Body of pancreas (tissue), 4 donors: ENCODE measurements around the gene NAA11. TPM values are rescaled to one million over a fixed set of nuclear protein-coding genes. Genes with fewer than 3 reads are reported as not detected.

ENCODE experiments used
- ATAC-seq: fragments of 150-250 bp; one replicate; pipeline ENCODE4 v1.9.1; 2016
- DNase-seq, 4 donors: peaks; one replicate each; pipeline ENCODE4 v3.0.0-alpha.2; 2019
- H3K27ac ChIP-seq, 4 donors: fragments of 200-600 bp; sonication (generic); 1 replicate in 3 of 4; 2 replicates in 1 of 4; pipeline versions ENCODE4 v1.5.1 to v1.6.1; 2016 to 2019; ENCODE audit warnings: mild to moderate bottlenecking in 1 of 4, mixed read lengths in 1 of 4, moderate library complexity in 1 of 4
- H3K27me3 ChIP-seq, 2 donors: fragments of 200-600 bp; sonication (generic); one replicate each; pipeline ENCODE4 v1.6.0; 2016; ENCODE audit warnings: mild to moderate bottlenecking in 1 of 2
- H3K36me3 ChIP-seq, 2 donors: fragments of 200-600 bp; sonication (generic); replicated peaks in 1 of 2; 2 replicates each; pipeline ENCODE4 v1.5.1; 2016; ENCODE audit warnings: low read depth in 2 of 2; ENCODE audit not compliant: insufficient read depth in 1 of 2
- H3K4me1 ChIP-seq: fragments of 200-600 bp; sonication (generic); one replicate; pipeline ENCODE4 v1.6.0; 2016
- H3K4me3 ChIP-seq, 2 donors: fragments of 200-600 bp; sonication (generic); 1 replicate in 1 of 2; 2 replicates in 1 of 2; pipeline ENCODE4 v1.5.1; 2016 to 2019
- H3K9me3 ChIP-seq, 3 donors: fragments of 200-600 bp; sonication (generic); 1 replicate in 2 of 3; 2 replicates in 1 of 3; pipeline ENCODE4 v1.5.1; 2016
- CTCF ChIP-seq, 7 experiments: fragments of 450-650 bp in 4 of 7; fragments of 200-600 bp in 3 of 7; sonication (generic) in 3 of 7; IDR thresholded peaks; one replicate each; pipeline ENCODE4 v1.5.1; 2016 to 2019; ENCODE audit warnings: antibody characterized with exemption in 7 of 7
- POLR2A ChIP-seq, 3 donors: fragments of 450-650 bp; IDR thresholded peaks; one replicate each; pipeline ENCODE4 v1.6.1; 2016; ENCODE audit warnings: antibody characterized with exemption in 3 of 3, mild to moderate bottlenecking in 2 of 3
- WGBS, 2 donors: methylation state at CpG; one replicate each; pipeline ENCODE4 v1.1.5; 2017; 5-methylcytosine and 5-hydroxymethylcytosine counted together
- intact Hi-C: fragments of 100-400 bp; cut with DNase I; formaldehyde crosslinking; loops from one replicate; pipeline ENCODE4 v1.15.1; 2023
- total RNA-seq, 2 donors: library from RNA; depleted of rRNA; stranded (reverse); fragments of >200 nt; gene quantifications; one replicate each; pipeline ENCODE4 v1.1.0, GENCODE V29; 2016

Gene NAA11
- total RNA-seq, 2 donors from 2014 or later, result not detected

- ATAC-seq (no peak), DNase-seq (no peak)
- Histone ChIP-seq H3K4me1 (no peaks in the 10 kb centered on the region), H3K36me3 (no peaks in the 10 kb centered on the region), H3K27ac (no peak overlapping the region), H3K27me3 (no peaks in the 10 kb centered on the region), H3K4me3 (no peak overlapping the region), H3K9me3 (peaks cover 0 to 7% (median 0%) of the 10 kb centered on the region in 3 donors)
- WGBS, 2 donors, result 72 to 75% methylated on average over 2 of the region's 2 CpGs
- TF ChIP-seq CTCF (IDR thresholded peaks at IDR 0.05), result no peak
- no peak for TF ChIP-seq POLR2A (IDR thresholded peaks at IDR 0.05)
- intact Hi-C loops, result no loop called here
Observed at GRCh38 chr4:79348405-79348804, 22.5 kb upstream of the NAA11 start.

GRCh38 chr4:79341893-79342653 is 16.2 kb upstream of the NAA11 start:
- H3K9me3 ChIP-seq, result peaks cover 0 to 2% (median 0%) of the 10 kb centered on the region in 3 donors
- no peaks in the 10 kb centered on the region for H3K4me1 ChIP-seq
- intact Hi-C loops, result no loop called here
- 58 to 62% methylated on average over 3 of the region's 3 CpGs for WGBS, 2 donors
- H3K4me3 ChIP-seq, result no peak overlapping the region
- no peaks in the 10 kb centered on the region for H3K27me3 ChIP-seq
- ATAC-seq (no peak), DNase-seq (no peak)
- TF ChIP-seq POLR2A (IDR thresholded peaks at IDR 0.05) (no peak), CTCF (IDR thresholded peaks at IDR 0.05) (no peak)
- no peak overlapping the region for H3K27ac ChIP-seq
- H3K36me3 ChIP-seq, result no peaks in the 10 kb centered on the region

GRCh38 chr4:79340568-79340967 is 14.7 kb upstream of the NAA11 start:
- intact Hi-C loops, result no loop called here
- Histone ChIP-seq H3K4me3 (no peak overlapping the region), H3K27ac (no peak overlapping the region), H3K4me1 (no peaks in the 10 kb centered on the region), H3K9me3 (no peaks in the 10 kb centered on the region), H3K36me3 (no peaks in the 10 kb centered on the region), H3K27me3 (no peaks in the 10 kb centered on the region)
- ATAC-seq (no peak), DNase-seq (no peak)
- TF ChIP-seq POLR2A (IDR thresholded peaks at IDR 0.05), result no peak
- 75 to 89% methylated on average over 2 of the region's 2 CpGs for WGBS, 2 donors

DNA sequence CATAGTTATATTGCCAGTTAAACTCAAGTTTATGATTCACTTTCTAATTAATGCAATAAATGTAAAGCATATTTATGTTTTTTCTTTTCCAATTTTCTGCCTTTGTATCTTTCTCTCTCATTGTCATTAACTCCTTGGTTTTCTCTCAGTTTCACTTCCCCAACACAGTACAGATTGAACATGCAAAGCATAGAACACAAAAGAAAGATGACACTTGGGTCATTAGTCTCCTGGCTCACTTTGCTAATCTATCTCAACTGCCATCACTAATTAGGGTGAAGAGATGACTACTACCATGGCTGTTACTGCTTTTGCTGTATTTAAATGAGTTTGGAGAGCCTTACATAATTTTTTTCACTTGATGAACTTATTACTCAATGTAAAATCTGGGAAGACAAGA is 12.3 kb upstream of the NAA11 start:
- Histone ChIP-seq H3K4me3 (no peak overlapping the region), H3K27ac (no peak overlapping the region), H3K27me3 (no peaks in the 10 kb centered on the region), H3K9me3 (no peaks in the 10 kb centered on the region), H3K4me1 (no peaks in the 10 kb centered on the region), H3K36me3 (no peaks in the 10 kb centered on the region)
- intact Hi-C loops, result no loop called here
- DNase-seq (no peak), ATAC-seq (no peak)
- no peak for TF ChIP-seq CTCF (IDR thresholded peaks at IDR 0.05)
- no peak for TF ChIP-seq POLR2A (IDR thresholded peaks at IDR 0.05)

DNA sequence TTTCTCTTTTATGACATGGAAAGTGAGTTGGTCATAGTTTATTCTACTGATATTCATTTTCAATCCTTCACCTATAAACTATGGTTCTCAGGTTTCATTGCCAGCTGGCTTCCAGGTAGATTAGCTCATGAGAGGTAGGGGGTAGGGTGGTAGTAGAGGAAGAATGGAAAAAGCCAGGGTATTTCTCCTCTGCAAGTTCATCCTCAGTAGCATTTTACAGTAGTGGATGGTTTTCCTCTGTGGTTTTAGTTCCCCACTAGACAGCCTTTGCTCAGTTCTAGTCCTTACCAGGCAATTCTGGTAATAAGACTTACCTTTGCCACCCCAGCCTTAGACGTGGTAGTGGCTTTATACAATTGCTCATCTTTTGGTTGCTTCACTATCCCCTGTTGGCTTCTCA is 8.9 kb upstream of the NAA11 start:
- 35 to 66% methylated on average over 1 of the region's 1 CpG for WGBS, 2 donors
- intact Hi-C loops, result no loop called here
- ATAC-seq (no peak), DNase-seq (no peak)
- TF ChIP-seq CTCF (IDR thresholded peaks at IDR 0.05) (no peak), POLR2A (IDR thresholded peaks at IDR 0.05) (no peak)
- H3K36me3 ChIP-seq, result no peaks in the 10 kb centered on the region
- no peak overlapping the region for H3K4me3 ChIP-seq
- no peaks in the 10 kb centered on the region for H3K9me3 ChIP-seq
- H3K27ac ChIP-seq, result no peak overlapping the region
- H3K4me1 ChIP-seq, result no peaks in the 10 kb centered on the region
- H3K27me3 ChIP-seq, result no peaks in the 10 kb centered on the region
